H1 (cell line): ENCODE data around the gene ZNF462. TPM values are rescaled to one million over a fixed set of nuclear protein-coding genes. Genes with fewer than 3 reads are reported as not detected.

Experiments used
- RXRA ChIP-seq: IDR thresholded peaks from 2 replicates; pipeline ENCODE4 v1.6.1; 2011; ENCODE audit warnings: low read depth, mild to moderate bottlenecking, low read length, moderate library complexity; ENCODE audit not compliant: insufficient read depth
- SIN3A ChIP-seq, 2 experiments: IDR thresholded peaks in 1 of 2; conservative IDR thresholded peaks in 1 of 2; 2 replicates each; pipeline ENCODE4 v1.6.1; 2011 to 2012; ENCODE audit warnings: low read length in 2 of 2, improper control_type of control experiment in 1 of 2, low read depth in 1 of 2, mild to moderate bottlenecking in 1 of 2
- SUZ12 ChIP-seq: fragments of 200-600 bp; sonication (generic); IDR thresholded peaks from 2 replicates; pipeline ENCODE4 v1.6.1; 2012; ENCODE audit warnings: mild to moderate bottlenecking, inconsistent platforms, low read length, moderate library complexity, mixed read lengths
- polyA plus RNA-seq, 7 experiments: library from polyadenylated mRNA; depleted of rRNA in 3 of 7; stranded (reverse) in 5 of 7; unstranded in 2 of 7; fragments of >200 nt in 5 of 7; fragments of 200-250 nt in 2 of 7; gene quantifications; 1 replicate in 5 of 7; 2 replicates in 1 of 7; 4 replicates in 1 of 7; pipeline versions ENCODE4 v1.2.1 to v1.2.3, GENCODE V29; 2011 to 2013; ENCODE audit warnings: missing spikeins in 2 of 7, mixed read lengths in 2 of 7
- total RNA-seq: library from RNA; stranded (reverse); fragmentation: NEBNext Ultra II Directional; extraction: Animal tissue kit (Norgen Biotek cat#: 25700); gene quantifications from 2 replicates; pipeline ENCODE4 v1.2.1, GENCODE V29; 2021

ZNF462 gene
- total and polyA plus RNA-seq, 2 of the 8 experiments (the other 6 are each of a cell fraction or from before 2014, with no cell fraction given): 30.0 to 163 TPM

- TF ChIP-seq SUZ12: no peak
- TF ChIP-seq SIN3A (conservative IDR thresholded peaks at IDR 0.05 in 1 of 2, IDR thresholded peaks at IDR 0.05 in 1 of 2; ENCODE audit: low read depth in 1 of 2, low read length in 2 of 2): no peak
- TF ChIP-seq RXRA: no peak
These were observed 34.0 kb upstream of the ZNF462 start (continued) for GRCh38 chr9:106828965-106829364.
